IMR-90 (cell line): ENCODE data around the gene SDHC.

Source experiments
- CEBPB ChIP-seq: IDR thresholded peaks from 2 replicates; pipeline ENCODE4 v1.6.1; 2012; ENCODE audit warnings: low read depth, low read length, improper control_type of control experiment
- CTCF ChIP-seq: conservative IDR thresholded peaks from 2 replicates; pipeline ENCODE4 v1.5.1; 2012; ENCODE audit warnings: mild to moderate bottlenecking, low read depth, low read length, improper control_type of control experiment
- FOS ChIP-seq: fragments of 150-350 bp; IDR thresholded peaks from 2 replicates; pipeline ENCODE4 v1.6.1; 2016; ENCODE audit warnings: low read depth, low read length
- MAFK ChIP-seq: IDR thresholded peaks from 2 replicates; pipeline ENCODE4 v1.6.1; 2012; ENCODE audit warnings: low read depth, low read length, improper control_type of control experiment
- POLR2A ChIP-seq: IDR thresholded peaks from 2 replicates; pipeline ENCODE4 v1.6.1; 2012; ENCODE audit warnings: mild to moderate bottlenecking, low read depth, low read length
- RFX5 ChIP-seq: IDR thresholded peaks from 2 replicates; pipeline ENCODE4 v1.8.0; 2012; ENCODE audit warnings: low read depth, mild to moderate bottlenecking, low read length, moderate library complexity
- SMC3 ChIP-seq: fragments of 150-350 bp; IDR thresholded peaks from 2 replicates; pipeline ENCODE4 v1.6.1; 2016; ENCODE audit warnings: low read depth, mild to moderate bottlenecking, antibody characterized with exemption, low read length, moderate library complexity
- USF2 ChIP-seq: fragments of 150-350 bp; IDR thresholded peaks from 2 replicates; pipeline ENCODE4 v1.6.1; 2017; ENCODE audit warnings: mild to moderate bottlenecking, antibody characterized with exemption, low read length, low read depth

GRCh38 chr1:161342821-161343220, 28.6 kb downstream of the SDHC start:
- TF ChIP-seq CTCF (no peak), MAFK (no peak), POLR2A (no peak), SMC3 (no peak), RFX5 (no peak), FOS (no peak), CEBPB (no peak), USF2 (no peak)
